ENCODE measurements around the gene KBTBD6.
"Not testable (repeated sequence)": the region's sequence is repeated elsewhere in the genome, so short reads cannot be mapped to it uniquely, and the experiment has no call there.

The KBTBD6 gene

DNA sequence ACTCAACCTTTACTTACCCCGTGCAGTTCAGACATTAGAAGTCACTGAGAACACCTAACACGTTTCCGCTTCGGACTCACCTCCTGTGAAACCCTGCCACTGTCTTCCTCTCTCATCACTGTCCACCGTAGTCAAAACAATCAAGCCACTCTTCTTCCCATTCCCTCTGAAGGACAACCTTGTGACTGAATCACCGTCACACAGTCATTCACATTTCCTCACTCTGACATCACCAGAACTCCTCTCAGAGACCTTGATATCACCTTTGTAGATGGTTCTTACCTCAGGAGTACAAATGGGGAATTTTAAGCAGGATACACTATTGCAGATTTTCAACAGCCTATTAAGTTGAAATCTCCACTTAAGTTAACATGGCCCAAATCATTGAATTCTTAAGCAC is 1.3 kb upstream of the KBTBD6 start:
- no peak for DNase-seq

DNA sequence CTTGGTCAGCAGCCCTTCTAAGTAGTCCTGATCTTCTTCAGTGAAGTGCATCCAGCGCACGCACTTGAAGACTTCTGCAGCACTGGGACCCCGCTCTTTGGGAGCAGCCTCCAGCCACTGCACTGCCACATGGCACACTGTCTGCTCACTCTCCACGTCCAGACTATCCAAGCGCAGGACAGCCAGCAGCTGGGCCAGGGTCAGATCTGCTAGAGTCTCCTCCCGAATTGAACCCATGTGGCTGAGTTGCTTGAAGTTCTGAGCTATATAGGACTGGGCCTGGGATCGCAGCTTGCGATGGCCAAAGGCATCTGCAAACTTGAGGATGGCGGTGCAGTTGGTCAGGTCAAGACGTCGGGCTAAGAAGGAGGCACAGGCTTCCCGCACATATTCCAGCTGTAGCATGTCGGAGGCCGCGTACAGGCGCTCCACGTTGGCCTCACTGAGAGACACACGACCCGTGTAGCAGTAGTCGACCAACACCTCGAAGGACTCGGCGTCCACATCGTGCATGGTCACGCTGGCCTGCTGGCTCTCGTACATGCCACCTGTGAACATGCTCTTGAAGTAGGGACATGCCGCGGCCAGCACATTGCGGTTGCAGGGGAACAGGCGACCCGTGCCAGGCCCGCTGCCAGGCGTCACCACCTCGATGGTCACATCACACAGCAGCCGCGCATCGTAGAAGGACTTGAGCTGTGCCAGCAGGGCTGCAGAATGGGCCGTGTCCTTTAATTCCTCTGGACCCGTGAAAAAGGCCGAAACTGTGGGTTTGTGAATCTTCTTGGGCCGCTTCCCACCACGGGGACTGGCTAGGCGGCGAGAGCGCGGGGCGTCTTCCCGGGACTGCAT is 716 bp downstream of the KBTBD6 start:
- not testable (repeated sequence) for DNase-seq

DNA sequence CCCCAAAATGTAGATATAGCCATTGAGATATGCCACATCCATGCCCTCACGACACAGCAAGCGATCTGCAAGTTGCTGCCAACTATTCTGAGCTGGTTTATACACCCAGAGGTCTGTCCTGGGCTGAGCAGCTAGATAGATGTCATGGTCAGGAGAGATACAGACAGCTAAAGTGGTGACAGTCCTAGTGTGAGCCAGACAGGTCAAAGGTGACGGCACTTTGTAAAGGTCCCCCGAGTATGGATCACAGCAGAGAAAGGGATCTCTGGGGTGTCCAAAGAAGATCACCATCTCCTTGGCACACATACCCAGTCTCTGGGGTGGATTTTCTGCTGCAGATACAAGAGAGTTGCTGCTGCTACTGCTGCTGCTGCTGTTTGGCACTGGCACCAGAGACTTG is 1.4 kb downstream of the KBTBD6 start:
- not testable (repeated sequence) for DNase-seq

DNA sequence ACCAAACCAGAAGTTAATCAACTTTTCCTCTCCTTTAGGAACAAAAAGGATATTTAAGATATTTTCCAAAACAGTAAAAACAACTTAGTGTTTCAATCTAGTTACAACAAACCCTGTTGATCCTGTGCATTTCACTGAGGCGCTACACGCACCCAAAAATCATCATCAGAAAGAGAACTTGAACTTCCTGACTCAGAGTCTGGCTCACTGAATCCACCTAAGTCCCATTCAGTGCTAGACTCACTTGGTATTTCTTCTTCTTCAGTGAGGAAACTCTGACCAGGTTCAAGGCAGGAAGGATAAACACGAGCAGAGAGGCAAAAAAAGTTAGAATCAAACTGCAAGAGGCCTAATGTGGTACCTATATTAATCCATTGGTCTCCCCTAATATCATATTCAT is 2.2 kb downstream of the KBTBD6 start:
- DNase-seq = no peak

DNA sequence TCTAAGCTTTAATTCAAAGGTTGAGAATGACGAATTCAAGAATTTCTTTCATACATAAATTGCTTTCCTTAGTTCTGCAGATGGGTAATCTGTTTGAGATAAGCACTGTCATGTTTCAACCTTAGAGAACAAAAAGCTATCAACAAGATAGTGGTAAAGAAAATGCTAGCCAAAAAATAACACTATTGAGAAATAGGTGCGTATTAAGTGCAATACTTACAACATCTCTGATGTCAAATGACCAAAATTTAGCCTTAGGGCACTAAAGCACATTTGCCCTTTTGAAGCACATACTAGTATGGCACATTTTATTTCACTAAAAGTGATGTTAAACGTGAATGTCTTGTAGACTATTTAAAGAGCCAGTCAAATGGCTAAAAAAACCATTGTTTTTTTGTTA is 4.9 kb downstream of the KBTBD6 start:
- no peak for DNase-seq

DNA sequence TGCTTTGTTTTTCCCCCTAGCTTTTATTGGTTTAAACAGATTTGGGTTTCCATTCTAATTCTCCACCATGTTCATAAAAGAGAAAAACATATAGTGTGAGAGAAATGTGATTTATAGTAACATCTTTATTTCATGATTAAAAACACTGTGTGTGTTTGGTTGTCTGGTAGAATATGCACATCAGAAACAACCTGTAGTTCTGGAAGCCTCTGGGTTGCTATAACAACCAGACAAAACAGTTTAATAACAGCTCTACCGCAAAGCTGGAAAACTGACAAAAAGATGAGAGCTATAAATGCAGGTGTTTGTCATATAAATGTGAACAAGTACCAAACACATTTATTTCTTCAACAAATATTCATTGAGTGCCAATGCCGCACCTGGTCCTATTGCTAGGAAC is 9.8 kb downstream of the KBTBD6 start:
- DNase-seq = no peak

DNA sequence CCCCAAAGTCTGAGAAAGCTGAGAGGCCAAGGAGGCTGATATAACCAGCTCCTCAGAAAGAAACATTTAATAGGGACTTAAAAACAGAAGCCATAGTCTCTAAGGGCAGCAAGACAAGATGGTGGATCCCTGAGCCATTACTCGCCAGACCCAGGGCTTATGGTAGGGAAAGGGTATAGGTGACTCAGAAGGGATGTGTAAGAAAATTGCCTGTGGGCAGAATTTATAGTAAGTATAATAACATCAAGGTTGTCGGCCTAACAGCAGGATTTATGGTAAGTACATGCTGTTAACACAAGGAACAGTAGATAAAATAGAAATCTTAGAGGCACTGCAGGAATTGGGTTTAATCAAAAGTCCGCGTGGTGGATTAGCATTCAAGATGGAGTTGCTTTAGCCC is 14.7 kb downstream of the KBTBD6 start:
- no peak for DNase-seq

DNA sequence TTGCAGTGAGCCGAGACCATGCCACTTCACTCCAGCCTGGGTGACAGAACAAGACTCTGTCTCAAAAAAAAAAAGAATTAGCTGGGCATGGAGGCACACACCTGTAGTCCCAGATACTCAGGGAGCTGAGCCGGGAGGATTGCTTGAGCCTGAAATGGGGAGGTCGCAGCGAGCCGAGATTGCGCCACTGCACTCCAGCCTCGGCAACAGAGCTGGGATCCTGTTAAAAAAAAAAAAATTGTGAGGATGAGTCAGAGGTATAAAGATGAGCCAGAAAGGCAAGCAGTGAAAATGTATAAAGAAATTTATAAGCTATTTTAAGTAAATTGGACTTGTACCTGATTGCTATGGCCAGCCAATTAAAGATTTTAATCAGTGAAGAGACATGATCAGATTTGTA is 21.1 kb downstream of the KBTBD6 start:
- no peak for DNase-seq

DNA sequence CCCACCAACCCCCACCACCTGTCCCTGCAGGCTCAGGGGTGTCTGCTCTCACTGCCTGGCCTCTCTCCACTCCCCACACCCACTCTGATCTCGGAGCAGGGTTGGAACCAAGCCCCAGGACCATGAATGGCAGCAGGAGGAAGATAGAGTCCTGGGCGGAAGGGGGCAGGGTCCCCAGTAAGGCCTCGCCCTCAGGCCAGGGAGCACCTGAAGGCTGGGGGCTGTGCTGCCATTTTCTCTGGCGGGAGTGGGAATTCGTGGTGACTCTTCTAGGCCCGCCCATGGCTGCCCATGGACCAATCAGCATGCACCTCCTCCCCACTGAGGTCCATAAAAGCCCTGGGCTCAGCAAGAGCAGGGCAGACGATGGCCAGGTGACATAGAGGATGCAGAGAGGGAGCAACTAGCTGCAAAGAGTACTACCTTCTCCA is 25.0 kb downstream of the KBTBD6 start:
- DNase-seq = no peak

DNA sequence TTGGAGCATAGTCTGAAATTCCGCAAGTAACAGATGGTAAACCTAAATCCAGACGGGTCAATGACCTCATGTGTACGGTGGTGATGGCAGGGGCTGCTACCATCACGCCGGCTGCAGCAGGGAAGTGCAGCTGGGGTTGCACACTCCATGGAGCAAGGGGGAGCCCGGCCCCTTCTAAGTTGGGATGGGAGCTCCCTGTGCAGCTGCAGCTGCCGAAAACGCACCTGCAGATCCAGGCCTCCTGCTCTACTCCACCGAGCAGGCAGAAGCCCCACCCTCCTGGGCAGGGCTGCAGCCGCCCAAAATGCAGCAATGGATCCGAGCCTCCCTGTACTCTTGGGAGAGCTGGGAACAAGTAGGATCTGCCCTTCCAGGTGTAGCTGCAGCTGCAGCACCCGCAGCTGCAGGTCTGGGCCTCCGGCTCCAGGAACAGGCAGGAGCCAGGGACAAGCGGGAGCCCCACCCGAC is 25.5 kb downstream of the KBTBD6 start:
- DNase-seq = no peak

DNA sequence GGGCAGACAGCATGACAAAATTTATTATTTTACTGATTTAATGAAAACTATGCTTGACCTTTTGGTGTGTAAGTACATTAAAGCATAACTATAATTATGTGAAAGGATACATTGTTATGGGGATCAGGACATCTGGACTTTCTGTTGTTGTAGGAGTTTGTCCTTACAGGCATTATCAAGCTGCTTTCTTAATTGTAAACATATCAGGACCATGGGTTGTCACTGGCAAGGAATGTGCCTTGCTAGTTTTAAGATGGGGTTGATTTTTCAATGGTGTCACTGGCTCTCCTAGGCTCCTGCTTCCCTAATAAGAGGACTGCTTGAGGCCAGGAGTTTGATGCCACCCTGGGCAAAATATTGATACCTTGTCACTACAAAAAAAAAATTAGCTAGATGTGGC is 32.6 kb downstream of the KBTBD6 start:
- no peak for DNase-seq

DNA sequence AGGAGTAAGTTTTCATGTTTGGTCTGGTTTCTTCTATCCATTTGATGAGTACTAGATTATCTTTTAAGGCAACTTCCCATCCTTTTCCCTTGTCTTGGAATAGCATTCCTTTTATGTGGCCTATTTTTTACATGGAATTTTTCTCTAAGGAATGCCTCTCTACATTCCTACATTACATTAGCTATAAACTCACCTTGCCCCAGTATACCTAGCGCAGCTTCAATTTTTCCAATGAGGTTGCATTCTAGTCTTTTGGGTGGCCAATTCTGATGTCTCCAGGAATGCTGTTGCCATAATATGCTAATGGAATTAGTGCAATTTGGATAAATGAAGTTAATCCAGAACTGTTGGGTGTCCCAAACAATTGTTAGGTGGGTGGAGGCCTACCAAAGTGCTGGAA is 33.8 kb downstream of the KBTBD6 start:
- no peak for DNase-seq

DNA sequence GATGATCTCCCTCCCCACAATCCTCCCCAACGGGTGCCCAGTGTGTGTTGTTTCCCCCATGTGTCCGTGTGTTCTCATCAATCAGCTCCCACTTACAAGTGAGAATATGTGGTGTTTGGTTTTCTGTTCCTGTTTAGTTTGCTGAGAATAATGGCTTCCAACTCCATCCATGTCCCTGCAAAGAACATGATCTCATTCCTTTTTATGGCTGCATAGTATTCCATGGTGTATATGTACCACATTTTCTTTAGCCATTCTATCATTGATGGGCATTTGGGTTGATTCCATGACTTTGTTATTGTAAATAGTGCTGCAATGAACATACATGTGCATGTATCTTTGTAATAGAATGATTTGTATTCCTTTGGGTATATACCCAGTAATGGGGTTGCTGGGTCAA is 36.9 kb downstream of the KBTBD6 start:
- not testable (repeated sequence) for DNase-seq

DNA sequence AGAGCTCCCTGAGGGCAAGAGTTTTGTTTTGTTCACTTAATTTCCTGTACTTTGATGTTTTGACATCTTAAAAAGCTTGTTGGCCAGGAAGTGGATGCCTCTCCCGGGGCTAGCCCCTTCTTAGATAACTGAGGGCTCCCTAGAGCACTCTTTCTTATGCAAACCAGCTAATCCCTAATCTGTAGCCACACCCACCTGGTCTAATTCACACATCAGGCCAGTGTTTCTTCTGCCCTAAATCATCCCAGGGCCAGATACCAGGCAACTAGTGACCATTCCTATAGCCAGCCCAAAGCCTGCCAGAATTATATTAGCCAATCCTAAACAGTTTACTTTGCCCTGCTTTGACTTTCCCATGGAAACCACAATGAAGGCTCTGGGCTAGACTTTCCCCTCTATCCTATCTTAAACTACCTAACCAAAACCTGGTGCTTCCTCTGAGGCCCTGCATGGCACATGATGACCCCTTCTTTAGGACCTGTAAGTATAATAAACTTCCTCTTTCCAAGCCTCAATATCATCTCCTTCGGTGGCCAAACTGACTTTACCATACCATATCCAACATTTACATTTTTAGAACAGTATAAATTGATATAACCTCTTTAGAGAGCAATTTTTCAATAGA is 46.5 kb downstream of the KBTBD6 start:
- no peak for DNase-seq

DNA sequence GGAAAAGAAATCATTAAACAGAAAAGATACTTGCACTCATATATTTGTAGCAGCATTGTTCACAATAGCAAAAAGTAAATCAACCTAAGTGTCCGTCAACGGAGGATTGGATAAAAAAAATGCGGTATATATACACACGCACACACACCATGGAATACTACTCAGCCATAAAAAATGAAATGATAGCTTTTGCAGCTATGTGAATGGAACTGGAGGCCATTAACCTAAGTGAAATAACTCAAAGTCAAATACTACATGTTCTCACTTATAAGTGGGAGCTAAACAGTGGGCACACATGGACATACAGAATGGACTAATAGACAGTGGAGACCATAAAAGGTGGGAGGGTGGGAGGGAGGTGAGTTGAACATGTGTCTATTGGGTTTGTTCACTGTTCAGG is 52.9 kb downstream of the KBTBD6 start:
- DNase-seq = no peak
